CD4-positive, alpha-beta T cell treated with Interleukin-2 at 100 ng/mL for 4 hours (primary cell): ENCODE results near the gene NTN5.
"Not testable (repeated sequence)": the region's sequence is repeated elsewhere in the genome, so short reads cannot be mapped to it uniquely, and the experiment has no call there.

Experiments used
- DNase-seq: peaks from one replicate; pipeline ENCODE4 v3.0.0-alpha.2; 2020; ENCODE audit warnings: low spot score

NTN5 gene

DNA sequence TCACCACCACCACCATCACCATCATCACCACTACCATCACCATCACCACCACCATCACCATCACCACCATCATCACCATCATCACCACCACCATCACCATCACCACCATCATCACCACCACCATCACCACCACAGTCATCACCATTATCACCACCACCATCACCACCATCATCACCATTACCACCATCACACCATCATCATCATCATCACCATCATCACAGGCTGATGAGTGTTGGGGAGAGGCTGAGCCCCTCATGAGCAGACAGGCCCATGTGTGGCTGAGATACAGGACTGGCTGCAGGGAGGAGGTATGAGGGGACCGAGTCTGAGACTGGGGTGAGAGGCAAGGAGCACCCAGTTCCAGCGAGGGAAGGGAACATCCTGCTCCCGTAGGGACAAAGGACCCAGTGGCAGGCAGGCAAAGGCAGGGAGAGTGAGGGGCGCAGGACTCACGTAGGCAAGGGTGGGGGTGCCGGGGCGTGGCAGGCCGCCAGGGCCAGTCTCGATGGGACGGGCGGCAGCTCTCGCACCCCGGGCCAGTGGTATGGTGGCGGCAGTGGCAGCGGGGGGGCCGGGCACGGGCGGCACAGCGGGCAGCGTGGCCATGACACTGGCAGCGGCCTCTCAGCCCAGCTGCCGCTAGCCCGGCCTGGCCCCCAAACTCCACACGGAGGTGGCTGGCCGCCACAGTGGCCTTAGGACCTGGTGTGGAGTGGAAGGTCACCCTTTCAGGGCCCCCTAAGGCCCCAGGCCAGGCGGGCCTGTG lies 2.7 kb downstream of the NTN5 start:
- no peak for DNase-seq

DNA sequence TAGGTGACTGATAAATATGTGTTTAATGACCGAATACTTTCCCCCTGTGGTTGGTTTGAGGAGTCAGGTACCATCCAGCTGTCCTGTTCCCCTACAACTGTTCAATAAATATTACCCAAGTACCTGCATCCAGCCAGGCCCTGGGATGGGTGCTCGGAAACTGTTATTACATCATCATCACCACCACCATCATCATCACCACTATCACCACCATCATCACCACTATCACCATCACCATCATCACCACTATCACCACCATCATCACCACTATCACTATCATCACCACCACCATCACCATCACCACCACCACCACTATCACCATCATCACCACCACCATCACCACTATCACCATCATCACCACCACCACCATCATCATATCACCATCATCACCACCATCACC lies 4.1 kb downstream of the NTN5 start:
- no peak for DNase-seq

DNA sequence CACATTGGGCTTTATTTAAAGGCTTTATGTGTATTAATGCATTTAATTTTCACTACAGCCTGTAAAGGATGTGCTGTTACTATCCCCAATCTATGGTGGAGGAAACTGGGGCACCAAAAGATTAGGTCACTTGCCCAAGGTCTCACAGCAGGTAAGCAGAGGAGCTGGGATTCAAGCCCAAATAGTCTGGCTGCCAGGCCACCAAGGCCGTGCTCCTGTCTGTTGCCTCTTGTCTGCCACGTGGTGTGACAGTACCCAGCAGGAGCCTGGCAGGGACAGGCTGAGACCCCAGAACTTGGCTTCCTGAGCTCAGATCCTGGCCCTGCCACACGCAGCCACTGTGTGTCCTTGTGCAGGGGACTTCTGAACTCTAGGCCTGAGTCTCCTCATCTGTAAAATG lies 4.5 kb downstream of the NTN5 start:
- DNase-seq: no peak

DNA sequence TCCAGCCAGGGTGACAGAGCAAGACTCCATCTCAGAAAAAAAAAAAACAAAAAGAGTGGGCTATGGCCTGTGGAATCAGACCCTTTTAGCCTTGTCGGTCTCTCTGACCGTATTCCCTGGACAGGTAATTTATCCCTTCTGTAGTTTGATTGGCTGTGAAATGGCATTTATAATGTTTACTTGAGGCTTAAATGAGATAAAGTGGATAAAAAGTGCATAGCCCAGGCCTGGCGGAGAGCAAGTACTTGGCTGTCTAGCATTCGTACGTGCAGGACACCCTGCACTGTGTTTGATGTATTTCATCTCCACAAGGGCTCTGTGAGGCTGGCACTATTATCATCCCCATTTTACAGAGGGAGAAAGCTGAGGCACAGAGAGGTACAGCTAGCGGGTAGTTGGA lies 7.0 kb downstream of the NTN5 start:
- no peak for DNase-seq

DNA sequence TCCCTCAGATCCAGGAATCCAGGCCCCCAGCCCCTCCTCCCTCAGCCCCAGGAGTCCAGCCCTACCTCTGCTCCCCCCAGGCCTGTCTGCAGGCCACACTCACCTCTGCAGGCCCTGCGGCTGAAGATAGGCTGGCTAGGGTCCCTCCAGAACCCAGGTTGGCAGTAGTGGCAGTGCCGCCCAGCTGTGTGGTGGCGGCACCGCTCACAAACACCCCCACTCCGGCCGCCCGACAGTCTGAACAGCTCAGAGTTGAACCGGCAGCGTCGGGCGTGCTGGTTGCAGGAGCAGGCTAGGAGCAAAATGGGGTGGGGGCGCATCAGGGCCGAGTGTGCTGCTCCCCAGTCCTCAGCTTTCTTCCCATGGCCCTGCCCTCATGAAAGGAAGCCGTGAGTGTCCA lies 8.3 kb downstream of the NTN5 start:
- DNase-seq: no peak

DNA sequence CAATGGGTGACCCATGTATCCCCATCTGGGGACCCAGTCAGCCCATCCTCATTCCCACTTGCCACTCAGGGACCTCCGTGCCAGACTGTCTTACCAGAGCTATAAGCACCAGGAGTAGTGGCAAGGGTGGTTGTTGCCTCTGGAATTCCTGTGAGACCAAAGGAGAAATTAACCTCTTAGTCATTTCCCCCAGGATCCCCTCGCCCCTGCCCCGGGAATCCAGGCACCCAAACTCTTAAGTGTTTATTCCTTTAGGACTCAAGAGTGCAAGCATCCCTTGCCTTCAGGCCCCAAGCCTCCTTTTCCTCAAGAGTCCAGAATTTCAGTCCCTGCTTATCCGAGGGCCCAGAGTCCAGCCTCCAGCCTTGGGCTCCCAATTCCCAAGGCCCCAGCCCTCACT lies 9.2 kb downstream of the NTN5 start:
- no peak for DNase-seq

DNA sequence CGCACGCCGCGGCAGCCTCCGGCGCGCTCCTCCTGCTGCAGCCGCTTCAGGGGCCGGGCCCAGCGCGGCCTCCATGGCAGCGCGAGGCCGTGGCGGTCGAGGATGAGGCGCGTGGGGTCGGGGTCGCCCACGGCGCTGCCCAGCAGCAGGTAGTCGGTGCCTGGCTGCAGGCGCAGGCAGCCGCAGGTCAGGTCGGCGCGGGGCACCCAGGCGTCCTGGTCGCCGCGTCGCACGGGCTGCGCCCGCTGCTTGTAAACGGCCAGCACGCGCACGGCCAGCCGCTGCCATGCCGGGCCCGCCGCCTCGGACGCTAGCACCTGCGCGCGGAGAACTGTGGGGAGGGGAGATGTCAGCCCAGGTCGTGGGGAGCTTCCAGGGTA lies 11.1 kb downstream of the NTN5 start:
- DNase-seq: no peak

DNA sequence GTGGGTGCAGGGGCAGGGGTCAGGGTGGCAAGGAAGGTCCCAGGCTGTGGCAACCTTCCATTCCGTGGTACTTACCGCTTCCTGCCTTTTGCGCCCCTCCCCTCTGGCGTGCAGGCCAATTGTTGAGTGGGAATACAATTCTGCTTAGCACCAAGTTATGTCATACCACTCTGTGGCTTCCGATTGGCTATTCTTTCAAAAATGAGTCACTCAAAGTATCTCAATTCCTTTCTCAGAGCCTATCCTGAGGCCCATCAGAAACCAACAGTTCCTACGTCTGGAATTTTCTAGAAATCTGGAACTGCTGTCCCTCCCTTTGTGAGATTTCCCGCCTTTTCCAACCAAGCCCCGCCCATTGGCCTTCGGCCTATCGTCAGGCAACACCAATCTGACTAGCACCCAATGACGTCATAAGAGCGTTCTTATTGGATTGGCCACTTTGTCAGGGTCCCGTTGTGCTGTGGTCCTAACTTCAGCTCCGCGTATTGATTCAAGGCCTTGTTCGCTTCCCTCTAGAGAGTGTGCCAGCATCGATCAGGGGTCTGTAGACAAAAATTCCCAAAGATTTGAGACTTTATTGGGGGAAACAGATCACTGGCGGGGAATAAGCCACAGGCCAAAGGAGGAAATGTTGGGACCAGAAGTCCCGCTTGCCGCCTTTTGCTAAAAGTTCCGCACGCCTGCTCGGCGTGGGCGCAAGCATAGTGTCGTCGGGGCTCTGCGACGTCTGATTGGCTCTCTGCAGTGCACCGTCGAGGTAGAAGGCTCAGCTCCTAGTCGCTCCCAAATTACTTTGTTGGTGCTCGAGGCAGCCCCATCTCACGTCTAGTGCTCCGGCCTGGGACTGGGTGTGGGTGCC lies 11.7 kb downstream of the NTN5 start:
- peak; percentile 86 for DNase-seq

DNA sequence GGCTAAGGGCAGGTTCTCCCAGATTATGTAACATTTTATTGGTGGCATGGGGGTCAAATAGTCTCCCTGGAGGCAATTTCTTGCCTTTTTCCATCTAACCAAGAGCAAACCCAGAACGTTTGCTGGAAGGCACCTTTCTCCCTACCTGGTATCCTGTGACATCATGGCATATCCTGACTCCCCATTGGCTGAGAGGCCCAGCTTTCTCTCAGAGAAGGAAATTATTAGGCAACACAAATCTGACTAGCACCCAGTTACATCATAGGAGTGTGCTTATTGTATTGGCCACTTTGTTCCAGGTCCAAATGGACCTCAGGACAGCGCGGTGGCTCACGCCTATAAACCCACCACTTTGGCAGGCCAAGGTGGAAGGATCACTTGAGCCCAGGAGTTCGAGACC lies 13.0 kb downstream of the NTN5 start:
- peak; percentile 7 for DNase-seq

DNA sequence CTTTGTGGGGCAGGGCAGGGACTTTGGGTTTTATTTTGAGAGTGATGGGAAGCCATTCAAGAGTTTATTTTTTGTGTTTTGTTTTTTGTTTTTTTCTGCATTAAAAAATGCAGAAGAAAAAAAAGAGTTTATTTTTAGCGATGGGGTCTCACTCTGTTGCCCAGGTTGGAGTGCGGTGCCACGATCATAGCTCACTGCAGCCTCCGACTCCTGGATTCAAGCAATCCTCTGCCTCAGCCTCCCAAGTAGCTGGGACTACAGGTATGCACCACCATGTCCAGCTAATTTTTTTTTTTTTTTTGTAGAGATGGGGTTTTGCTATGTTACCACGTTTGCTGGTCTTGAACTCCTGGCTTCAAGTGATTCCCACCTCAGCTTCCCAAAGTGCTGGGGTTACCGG lies 14.3 kb downstream of the NTN5 start:
- DNase-seq: no peak

DNA sequence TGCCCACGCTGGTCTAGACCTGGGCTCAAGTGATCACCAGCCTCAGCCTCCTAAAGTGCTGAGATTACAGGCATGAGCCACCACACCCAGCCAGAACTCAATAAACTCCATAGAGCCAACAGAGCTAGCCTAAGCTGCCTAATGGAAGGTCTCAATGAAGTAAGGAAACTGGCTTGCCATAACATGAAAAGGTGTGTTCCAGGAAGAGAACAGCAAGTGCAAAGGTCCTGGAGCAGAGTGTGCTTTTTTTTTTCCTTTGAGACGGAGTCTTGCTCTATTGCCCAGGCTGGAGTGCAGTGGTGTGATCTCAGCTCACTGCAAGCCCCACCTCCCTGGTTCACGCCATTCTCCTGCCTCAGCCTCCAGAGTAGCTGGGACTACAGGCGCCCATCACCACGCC lies 15.0 kb downstream of the NTN5 start:
- DNase-seq: not testable (repeated sequence)

DNA sequence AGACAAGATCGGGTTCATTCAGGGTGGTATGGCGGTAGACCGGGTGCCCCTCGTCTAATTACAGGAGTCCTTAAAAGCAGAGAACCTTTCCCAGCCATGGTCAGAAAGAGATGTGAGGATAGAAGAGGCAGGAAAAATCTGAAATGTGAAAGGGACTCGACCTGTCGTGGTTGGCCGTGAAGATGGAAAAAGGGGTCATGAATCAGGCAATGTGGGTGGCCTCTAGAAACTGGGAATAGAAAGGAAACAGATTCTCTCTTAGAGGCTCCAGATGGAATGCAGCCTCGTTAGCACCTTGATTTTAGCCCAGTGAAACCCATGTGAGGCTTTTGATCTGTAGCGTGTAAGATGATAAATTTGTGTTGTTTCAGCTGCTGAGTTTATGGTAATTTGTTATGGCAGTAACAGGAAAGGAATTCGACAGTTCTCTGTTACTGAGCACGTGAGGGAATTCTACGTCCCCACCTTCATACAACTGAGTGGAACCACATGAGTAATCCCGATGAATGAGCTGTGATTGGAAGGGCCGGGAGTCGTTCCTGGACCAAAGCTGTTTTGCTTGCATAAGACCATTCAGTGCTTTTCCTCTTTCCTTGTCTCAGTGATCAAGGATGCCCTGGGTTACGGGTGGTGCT lies 15.9 kb downstream of the NTN5 start:
- no peak for DNase-seq

DNA sequence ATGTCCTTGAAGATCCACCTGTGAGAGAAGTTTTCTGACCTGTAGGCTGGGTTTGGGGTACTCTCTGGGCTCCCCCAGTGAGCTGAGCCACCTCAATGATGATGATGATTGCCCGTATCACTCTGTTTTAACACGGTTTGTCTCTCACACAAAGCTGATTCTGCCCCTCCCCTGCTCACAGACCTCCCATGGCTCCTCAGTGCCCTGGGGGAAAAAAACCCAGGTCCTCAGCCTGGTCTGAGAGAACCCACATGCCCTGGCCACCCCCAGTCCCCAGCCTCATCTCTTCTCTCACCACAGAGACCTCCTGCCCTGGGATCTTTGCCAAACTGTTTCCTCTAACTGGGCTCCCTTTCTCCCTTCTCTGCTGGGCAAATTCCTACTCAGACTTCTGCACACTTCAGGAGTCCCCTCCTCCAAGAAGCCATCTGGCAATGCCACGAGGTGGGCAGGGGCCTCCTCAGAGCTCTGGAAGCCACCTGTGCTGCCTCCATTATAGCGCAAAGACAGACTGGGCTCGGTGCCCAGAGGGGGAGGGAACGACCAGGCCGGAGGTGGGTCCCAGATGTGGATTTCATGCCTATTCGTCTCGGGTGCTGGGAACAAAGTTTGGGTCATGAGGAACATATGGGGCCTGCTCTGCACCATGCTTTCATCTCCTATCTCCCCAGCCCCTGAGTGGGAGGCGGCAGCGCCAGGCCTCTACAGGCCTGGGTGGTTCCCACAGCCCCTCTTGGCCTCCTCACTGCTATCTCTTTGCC lies 18.3 kb downstream of the NTN5 start:
- DNase-seq: no peak

DNA sequence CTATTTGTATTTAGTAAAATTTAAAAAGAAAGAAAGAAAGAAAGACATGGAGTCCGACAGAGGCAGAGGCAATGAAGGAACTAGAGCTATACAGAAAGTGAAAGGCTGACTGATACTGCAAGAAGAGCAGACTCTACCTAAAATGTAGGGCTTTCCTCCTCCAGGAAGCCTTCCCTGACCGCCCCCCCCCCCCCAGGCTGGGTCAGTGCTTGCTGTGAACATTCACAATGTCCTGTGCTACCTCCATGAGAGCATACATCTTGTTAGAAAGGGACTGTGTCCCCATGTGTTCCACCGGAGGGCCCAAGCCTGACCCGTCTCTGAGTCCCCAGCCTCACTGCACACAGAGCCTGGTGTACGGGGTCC lies 21.2 kb downstream of the NTN5 start:
- DNase-seq: no peak

DNA sequence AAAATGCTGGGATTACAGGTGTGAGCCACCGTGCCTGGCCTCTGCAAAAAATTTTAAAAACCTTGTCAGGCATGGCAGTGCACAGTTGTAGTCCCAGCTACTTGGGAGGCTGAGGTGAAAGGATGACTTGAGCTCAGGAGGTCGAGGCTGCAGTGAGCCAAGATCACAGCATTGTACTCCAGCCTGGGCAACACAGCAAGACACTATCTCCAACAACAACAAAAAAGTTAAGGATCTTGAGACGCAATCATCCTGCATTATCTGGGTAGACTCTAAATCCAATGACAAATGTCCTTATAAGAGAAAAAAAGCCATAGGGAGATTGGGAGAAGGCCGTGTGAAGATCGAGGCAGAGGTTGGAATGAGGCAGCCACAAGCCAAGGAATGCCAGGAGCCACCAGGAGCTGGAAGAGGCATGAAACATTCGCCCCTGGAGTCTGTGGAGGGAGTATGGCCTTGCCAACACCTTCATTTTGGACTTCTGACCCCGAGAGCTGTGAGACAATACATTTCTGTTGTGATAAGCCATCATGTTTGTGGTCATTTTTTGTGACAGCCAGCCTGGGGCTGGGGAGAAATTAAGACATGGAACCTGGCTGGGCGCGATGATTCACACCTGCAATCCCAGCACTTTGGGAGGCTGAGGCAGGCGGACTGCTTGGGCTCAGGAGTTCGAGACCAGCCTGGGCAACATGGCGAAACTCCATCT lies 21.7 kb downstream of the NTN5 start:
- DNase-seq: no peak

DNA sequence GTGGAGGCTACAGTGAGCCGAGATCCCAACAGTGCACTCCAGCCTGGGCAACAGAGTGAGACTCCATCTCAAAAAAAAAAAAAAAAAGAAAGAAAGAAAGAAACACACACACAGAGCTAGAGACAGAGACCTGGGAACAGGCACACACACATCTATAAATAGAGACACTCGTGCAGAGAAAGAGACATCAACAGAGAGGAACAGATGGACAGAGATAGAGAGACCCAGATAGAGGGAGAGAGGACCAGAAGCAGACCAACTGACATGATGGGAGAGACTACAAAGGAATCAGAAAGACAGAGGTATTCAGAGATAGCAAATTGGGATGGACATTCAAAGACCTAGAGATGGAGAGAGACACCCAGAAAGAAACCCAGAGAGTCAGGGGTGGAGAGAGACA lies 24.7 kb downstream of the NTN5 start:
- DNase-seq: no peak

DNA sequence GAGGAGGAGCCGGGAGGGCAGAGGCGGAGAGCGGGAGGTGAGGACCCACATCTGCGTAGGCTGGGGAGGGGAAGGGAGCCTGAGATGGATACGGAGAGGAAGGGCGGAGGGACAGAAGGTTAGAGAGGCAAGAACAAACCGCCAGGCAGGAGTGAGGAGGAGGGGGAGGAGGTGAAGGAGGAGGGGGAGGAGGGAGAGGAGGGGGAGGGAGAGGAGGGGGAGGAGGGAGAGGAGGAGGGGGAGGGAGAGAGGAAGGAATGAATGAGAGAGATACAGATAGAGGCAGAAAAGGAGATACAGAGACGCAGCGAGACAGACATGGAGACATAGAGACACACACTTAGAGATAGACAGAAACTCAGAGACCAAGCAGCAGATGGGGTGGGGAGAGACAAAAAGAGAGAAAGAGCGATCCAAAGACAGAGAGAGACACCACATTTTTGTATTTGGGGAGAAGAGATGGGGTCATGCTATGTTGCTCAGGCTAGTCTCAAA lies 26.0 kb downstream of the NTN5 start:
- DNase-seq: no peak

DNA sequence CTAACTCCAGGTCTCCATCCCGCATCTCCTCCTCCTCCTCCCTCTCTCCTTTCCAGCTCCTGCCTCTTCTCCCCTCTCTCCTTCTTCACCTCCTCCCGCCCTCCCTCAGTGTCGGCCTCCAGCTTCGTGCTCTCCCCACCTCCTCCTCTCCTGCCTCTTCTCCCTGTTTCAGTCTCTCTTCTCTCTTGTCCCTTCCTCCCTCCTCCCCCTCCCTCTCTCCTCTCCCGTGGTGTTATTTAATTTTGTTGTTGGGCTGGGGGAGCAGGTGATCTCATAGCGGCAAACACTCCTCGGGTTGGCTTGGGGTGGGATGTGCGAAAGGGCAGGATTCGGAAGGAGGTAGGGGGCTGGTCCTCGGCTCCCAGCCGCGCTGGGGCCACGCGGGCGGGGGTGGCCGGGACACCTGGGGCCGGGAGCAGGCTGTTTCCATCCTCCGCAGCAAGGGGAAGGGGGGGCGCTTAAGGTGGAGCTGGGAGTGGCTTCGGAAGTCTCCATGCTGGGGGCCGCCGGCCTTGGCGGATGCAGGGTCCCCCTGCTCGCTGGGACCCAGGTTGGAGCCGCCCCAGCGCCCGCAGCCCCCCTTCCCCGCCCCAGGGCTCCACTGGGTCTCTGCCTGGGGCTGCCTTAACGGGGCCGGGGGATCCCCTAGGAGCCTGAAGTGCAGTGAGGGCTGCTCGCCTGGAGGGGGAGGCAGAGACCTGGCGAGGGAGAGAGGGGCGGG lies 26.7 kb downstream of the NTN5 start, which contains the start of gene CA11:
CA11 (minus strand) TSS at position 187 of the 721 bp plus-strand sequence. CDS start 555 bp downstream, outside the sequence.
- peak; percentile 94 for DNase-seq

DNA sequence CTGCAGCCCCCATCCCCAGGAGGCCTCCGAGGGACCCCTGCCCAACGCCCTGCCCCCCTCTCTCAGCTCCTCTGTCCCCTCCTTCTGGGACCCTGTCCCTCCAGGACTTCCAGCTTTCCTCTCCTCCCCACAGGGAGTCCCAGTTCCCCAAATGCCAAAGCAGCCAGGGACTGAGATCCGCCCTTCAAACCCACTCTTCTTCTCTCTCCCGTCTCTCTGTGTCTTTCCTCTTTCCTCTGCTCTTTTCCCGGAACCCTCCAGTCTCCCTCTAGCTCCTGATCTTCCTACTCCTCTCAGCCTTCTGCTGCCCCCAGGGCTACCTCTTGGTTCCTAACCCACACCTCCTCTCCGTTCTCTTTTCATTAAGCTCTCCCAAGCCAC lies 27.2 kb downstream of the NTN5 start:
- no peak for DNase-seq

DNA sequence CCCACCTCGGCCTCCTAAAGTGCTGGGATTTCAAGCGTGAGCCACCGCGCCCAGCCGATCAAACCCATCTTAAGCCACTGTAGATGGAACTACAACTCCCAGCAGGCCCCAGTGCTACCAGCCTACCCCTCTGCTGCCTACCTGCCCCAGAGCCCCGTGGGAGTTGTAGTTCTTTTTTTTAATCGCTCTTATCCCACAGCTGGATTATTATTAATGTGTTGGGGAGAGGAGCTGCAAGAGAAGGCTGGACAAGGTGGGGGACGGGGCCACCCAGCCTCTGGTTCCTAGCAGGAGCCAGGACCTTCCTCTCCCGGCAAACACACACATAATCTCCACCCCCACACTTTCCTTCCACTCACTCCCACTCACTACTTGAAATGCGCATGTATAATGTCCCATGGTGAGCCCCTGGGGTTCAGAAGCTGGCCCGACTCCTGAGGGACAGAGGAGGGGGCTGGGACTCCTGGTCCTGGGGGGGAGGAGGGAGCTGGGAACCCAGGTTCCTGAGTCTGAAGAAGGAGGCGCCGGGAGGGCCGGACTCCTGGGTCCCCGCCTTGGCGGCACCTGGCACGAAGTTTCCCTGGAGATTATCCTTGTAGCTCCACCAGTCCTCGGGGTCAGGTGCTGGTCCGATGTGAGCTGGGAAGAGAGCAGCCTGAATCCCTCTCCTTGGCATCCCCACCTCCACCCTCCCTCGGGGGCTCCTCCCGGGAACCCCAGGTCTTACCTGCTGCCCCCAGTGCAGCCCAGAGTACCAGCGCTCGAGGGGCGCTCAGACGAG lies 27.8 kb downstream of the NTN5 start:
- DNase-seq: peak; percentile 81
